ENCODE data around the gene TGIF1. TPM values are rescaled to one million over a fixed set of nuclear protein-coding genes. Genes with fewer than 3 reads are reported as not detected.
"Not testable (repeated sequence)": the region's sequence is repeated elsewhere in the genome, so short reads cannot be mapped to it uniquely, and the experiment has no call there.

TGIF1 gene
- 164 TPM for polyA plus RNA-seq (2013, experiment 1 of 2)
- 187 TPM for polyA plus RNA-seq (2013, experiment 2 of 2)

- peak within 1 kb of the TSS; percentile 93 for H3K27ac ChIP-seq (ENCODE audit: low read depth, low read length)
- H3K9me3 ChIP-seq (ENCODE audit: insufficient read depth, low read depth, low read length): no peaks in the 10 kb centered on the region
- H3K4me3 ChIP-seq (ENCODE audit: low read length): peak within 1 kb of the TSS; percentile 87
- peak within 1 kb of the TSS; percentile 90 for H3K9ac ChIP-seq (ENCODE audit: low read depth, low read length)
- WGBS: under 1% methylated on average over 55 of the region's 71 CpGs
- no peaks in the 10 kb centered on the region for H3K27me3 ChIP-seq (ENCODE audit: insufficient read depth, low read length)
- H3K36me3 ChIP-seq (ENCODE audit: insufficient read depth, low read length): 0 out of 2 replicates have a peak, but pooled peaks cover 6% of the 10 kb centered on the region
- peaks cover 31% of the 10 kb centered on the region for H3K4me1 ChIP-seq (ENCODE audit: insufficient read depth, low read length)
Observed at GRCh38 chr18:3450012-3450798, at the start of gene TGIF1. TSS of gene TGIF1 (plus strand) at chr18:3450172. CDS start at chr18:3450490, 318 bp downstream.

GRCh38 chr18:3400567-3401296 is 49.2 kb upstream of the TGIF1 start:
- Histone ChIP-seq H3K4me1 (ENCODE audit: insufficient read depth, low read length) (no peaks in the 10 kb centered on the region), H3K9me3 (ENCODE audit: insufficient read depth, low read depth, low read length) (0 out of 2 replicates have a peak, but pooled peaks cover 5% of the 10 kb centered on the region), H3K4me3 (ENCODE audit: low read length) (no peak overlapping the region), H3K9ac (ENCODE audit: low read depth, low read length) (no peak overlapping the region), H3K27me3 (ENCODE audit: insufficient read depth, low read length) (no peaks in the 10 kb centered on the region), H3K27ac (ENCODE audit: low read depth, low read length) (no peak overlapping the region), H3K36me3 (ENCODE audit: insufficient read depth, low read length) (no peaks in the 10 kb centered on the region)
- 84% methylated on average over 2 of the region's 2 CpGs for WGBS

- Histone ChIP-seq H3K27me3 (ENCODE audit: insufficient read depth, low read length) (no peaks in the 10 kb centered on the region), H3K27ac (ENCODE audit: low read depth, low read length) (no peak overlapping the region), H3K4me1 (ENCODE audit: insufficient read depth, low read length) (no peaks in the 10 kb centered on the region), H3K9me3 (ENCODE audit: insufficient read depth, low read depth, low read length) (0 out of 2 replicates have a peak, but pooled peaks cover 7% of the 10 kb centered on the region), H3K36me3 (ENCODE audit: insufficient read depth, low read length) (no peaks in the 10 kb centered on the region), H3K4me3 (ENCODE audit: low read length) (no peak overlapping the region), H3K9ac (ENCODE audit: low read depth, low read length) (no peak overlapping the region)
- WGBS: 88% methylated on average over 2 of the region's 5 CpGs
Observed at GRCh38 chr18:3401669-3402620, 48.0 kb upstream of the TGIF1 start.

GRCh38 chr18:3402982-3403451 is 47.0 kb upstream of the TGIF1 start:
- H3K27ac ChIP-seq (ENCODE audit: low read depth, low read length): no peak overlapping the region
- WGBS: 100% methylated on average over 1 of the region's 1 CpG
- H3K4me1 ChIP-seq (ENCODE audit: insufficient read depth, low read length): no peaks in the 10 kb centered on the region

GRCh38 chr18:3405713-3406112 is 44.3 kb upstream of the TGIF1 start:
- no peak overlapping the region for H3K4me3 ChIP-seq (ENCODE audit: low read length)
- no peaks in the 10 kb centered on the region for H3K4me1 ChIP-seq (ENCODE audit: insufficient read depth, low read length)
- no peak overlapping the region for H3K9ac ChIP-seq (ENCODE audit: low read depth, low read length)
- H3K27ac ChIP-seq (ENCODE audit: low read depth, low read length): no peak overlapping the region
- WGBS: 59% methylated on average over 3 of the region's 3 CpGs
- no peaks in the 10 kb centered on the region for H3K27me3 ChIP-seq (ENCODE audit: insufficient read depth, low read length)
- 0 out of 2 replicates have a peak, but pooled peaks cover 7% of the 10 kb centered on the region for H3K9me3 ChIP-seq (ENCODE audit: insufficient read depth, low read depth, low read length)
- no peaks in the 10 kb centered on the region for H3K36me3 ChIP-seq (ENCODE audit: insufficient read depth, low read length)

More at GRCh38 chr18:3402982-3403451, 47.0 kb upstream of the TGIF1 start:
- H3K9ac ChIP-seq (ENCODE audit: low read depth, low read length): no peak overlapping the region
- H3K4me3 ChIP-seq (ENCODE audit: low read length): no peak overlapping the region
- H3K36me3 ChIP-seq (ENCODE audit: insufficient read depth, low read length): no peaks in the 10 kb centered on the region
- H3K27me3 ChIP-seq (ENCODE audit: insufficient read depth, low read length): no peaks in the 10 kb centered on the region
- 0 out of 2 replicates have a peak, but pooled peaks cover 7% of the 10 kb centered on the region for H3K9me3 ChIP-seq (ENCODE audit: insufficient read depth, low read depth, low read length)

GRCh38 chr18:3408107-3408506 is 41.9 kb upstream of the TGIF1 start:
- Histone ChIP-seq H3K4me3 (ENCODE audit: low read length) (no peak overlapping the region), H3K36me3 (ENCODE audit: insufficient read depth, low read length) (no peaks in the 10 kb centered on the region), H3K27ac (ENCODE audit: low read depth, low read length) (no peak overlapping the region), H3K27me3 (ENCODE audit: insufficient read depth, low read length) (no peaks in the 10 kb centered on the region), H3K9me3 (ENCODE audit: insufficient read depth, low read depth, low read length) (0 out of 2 replicates have a peak, but pooled peaks cover 7% of the 10 kb centered on the region), H3K9ac (ENCODE audit: low read depth, low read length) (no peak overlapping the region), H3K4me1 (ENCODE audit: insufficient read depth, low read length) (no peaks in the 10 kb centered on the region)
- 95% methylated on average over 3 of the region's 3 CpGs for WGBS

GRCh38 chr18:3409811-3410210 is 40.2 kb upstream of the TGIF1 start:
- Histone ChIP-seq H3K36me3 (ENCODE audit: insufficient read depth, low read length) (no peaks in the 10 kb centered on the region), H3K9ac (ENCODE audit: low read depth, low read length) (no peak overlapping the region), H3K27me3 (ENCODE audit: insufficient read depth, low read length) (no peaks in the 10 kb centered on the region), H3K9me3 (ENCODE audit: insufficient read depth, low read depth, low read length) (0 out of 2 replicates have a peak, but pooled peaks cover 7% of the 10 kb centered on the region), H3K27ac (ENCODE audit: low read depth, low read length) (no peak overlapping the region), H3K4me3 (ENCODE audit: low read length) (no peak overlapping the region), H3K4me1 (ENCODE audit: insufficient read depth, low read length) (no peaks in the 10 kb centered on the region)
- WGBS: 88% methylated on average over 7 of the region's 7 CpGs

- no peak overlapping the region for H3K4me3 ChIP-seq (ENCODE audit: low read length)
- H3K36me3 ChIP-seq (ENCODE audit: insufficient read depth, low read length): no peaks in the 10 kb centered on the region
- no peak overlapping the region for H3K9ac ChIP-seq (ENCODE audit: low read depth, low read length)
- H3K27ac ChIP-seq (ENCODE audit: low read depth, low read length): no peak overlapping the region
- H3K9me3 ChIP-seq (ENCODE audit: insufficient read depth, low read depth, low read length): 0 out of 2 replicates have a peak, but pooled peaks cover 6% of the 10 kb centered on the region
- H3K4me1 ChIP-seq (ENCODE audit: insufficient read depth, low read length): no peaks in the 10 kb centered on the region
- WGBS: 95% methylated on average over 3 of the region's 3 CpGs
- H3K27me3 ChIP-seq (ENCODE audit: insufficient read depth, low read length): no peaks in the 10 kb centered on the region
Observed at GRCh38 chr18:3410273-3410672, 39.7 kb upstream of the TGIF1 start.

- not testable (repeated sequence) for H3K4me1 ChIP-seq (ENCODE audit: insufficient read depth, low read length); H3K4me3 ChIP-seq (ENCODE audit: low read length); H3K9me3 ChIP-seq (ENCODE audit: insufficient read depth, low read depth, low read length); H3K27ac ChIP-seq (ENCODE audit: low read depth, low read length); H3K9ac ChIP-seq (ENCODE audit: low read depth, low read length); H3K27me3 ChIP-seq (ENCODE audit: insufficient read depth, low read length); H3K36me3 ChIP-seq (ENCODE audit: insufficient read depth, low read length)
- WGBS: 100% methylated on average over 2 of the region's 3 CpGs
Observed at GRCh38 chr18:3410876-3411275, 39.1 kb upstream of the TGIF1 start.

- 86% methylated on average over 3 of the region's 3 CpGs for WGBS
- H3K27me3 ChIP-seq (ENCODE audit: insufficient read depth, low read length): no peaks in the 10 kb centered on the region
- no peaks in the 10 kb centered on the region for H3K36me3 ChIP-seq (ENCODE audit: insufficient read depth, low read length)
- H3K9me3 ChIP-seq (ENCODE audit: insufficient read depth, low read depth, low read length): no peaks in the 10 kb centered on the region
- H3K4me3 ChIP-seq (ENCODE audit: low read length): no peak overlapping the region
- no peak overlapping the region for H3K27ac ChIP-seq (ENCODE audit: low read depth, low read length)
- H3K4me1 ChIP-seq (ENCODE audit: insufficient read depth, low read length): no peaks in the 10 kb centered on the region
- H3K9ac ChIP-seq (ENCODE audit: low read depth, low read length): no peak overlapping the region
Observed at GRCh38 chr18:3411327-3411726, 38.6 kb upstream of the TGIF1 start.
